ENCODE results near the gene CPNE6. TPM values are rescaled to one million over a fixed set of nuclear protein-coding genes. Genes with fewer than 3 reads are reported as not detected.

The CPNE6 gene
- total and polyA plus RNA-seq, 4 donors = 0.05 to 0.17 TPM; not detected in 2

DNA sequence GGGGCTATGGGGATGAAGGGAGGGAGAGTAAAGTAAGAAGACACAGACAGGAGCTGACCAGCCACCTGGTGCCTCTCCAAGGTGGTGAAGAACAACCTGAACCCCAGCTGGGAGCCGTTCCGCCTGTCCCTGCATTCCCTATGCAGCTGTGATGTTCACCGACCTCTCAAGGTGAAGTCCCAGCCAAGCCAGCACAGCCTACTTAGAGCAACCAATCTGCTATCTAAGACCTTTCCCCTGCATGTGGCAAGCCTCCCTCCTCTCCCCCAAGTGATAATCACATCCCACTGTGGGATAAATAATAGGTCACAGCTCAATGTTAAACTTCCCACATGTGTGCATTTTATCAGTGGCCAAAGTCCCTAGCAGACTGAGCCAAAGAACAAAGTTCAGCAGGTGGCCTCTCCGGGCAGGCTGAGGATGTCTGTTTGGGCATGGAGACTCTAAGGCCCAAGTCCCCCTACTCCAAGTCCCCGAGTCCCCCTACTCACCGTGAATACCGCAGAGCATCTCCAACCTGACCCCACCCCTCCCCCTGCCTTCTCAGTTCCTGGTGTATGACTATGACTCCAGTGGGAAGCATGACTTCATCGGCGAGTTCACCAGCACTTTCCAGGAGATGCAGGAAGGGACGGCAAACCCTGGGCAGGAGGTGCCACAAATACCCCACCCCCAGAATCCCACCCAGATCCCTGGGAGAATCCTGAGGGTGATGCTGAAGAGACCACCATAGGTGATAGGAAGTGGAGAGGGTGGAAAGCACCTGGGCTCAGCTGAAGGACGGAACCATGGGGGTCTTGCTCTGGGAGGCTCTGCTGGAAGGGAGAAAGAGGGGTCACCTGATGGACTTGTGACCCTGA lies 3.5 kb downstream of the CPNE6 start:
- H3K36me3 ChIP-seq (ENCODE audit: control insufficient read depth in 4 of 4, insufficient read depth in 3 of 4, low read depth in 1 of 4, low read length in 3 of 4) = no peaks in the 10 kb centered on the region

More for the DNA sequence above, 3.5 kb downstream of the CPNE6 start:
- 48% methylated on average over 11 of the region's 11 CpGs for WGBS
- H3K27ac ChIP-seq (ENCODE audit: low read depth in 1 of 2, low read length in 2 of 2) = peak overlapping the region; percentile 26 to 51
- no peak overlapping the region for H3K4me3 ChIP-seq (ENCODE audit: low read depth in 1 of 3, low read length in 3 of 3)
- H3K9ac ChIP-seq (ENCODE audit: low read depth in 1 of 2, low read length in 2 of 2) = no peak overlapping the region
- H3K4me1 ChIP-seq (ENCODE audit: control insufficient read depth in 4 of 4, insufficient read depth in 4 of 4, low read length in 3 of 4) = peaks cover 30 to 47% (median 39%) of the 10 kb centered on the region in 4 donors
- DNase-seq (ENCODE audit: low spot score) = no peak
- TF ChIP-seq SP1 (IDR thresholded peaks at IDR 0.05) (peak; percentile 96), CTCF (IDR thresholded peaks at IDR 0.05; ENCODE audit: low read depth, low read length, missing input control) (no peak), EGR1 (IDR thresholded peaks at IDR 0.05; ENCODE audit: low read depth in 2 of 2) (peak in 1 of 2 donors; percentile 43), FOXA1 (IDR thresholded peaks at IDR 0.05) (peak; percentile 41), TAF1 (conservative IDR thresholded peaks at IDR 0.05) (no peak), HNF4G (IDR thresholded peaks at IDR 0.05) (peak; percentile 99), GABPA (IDR thresholded peaks at IDR 0.05 in 1 of 2, conservative IDR thresholded peaks at IDR 0.05 in 1 of 2) (peak in 1 of 2 donors; percentile 69), MAX (IDR thresholded peaks at IDR 0.05) (peak; percentile 100), ZBTB33 (IDR thresholded peaks at IDR 0.05) (peak; percentile 86), RAD21 (IDR thresholded peaks at IDR 0.05) (peak in 1 of 2 donors; percentile 45), NR2F2 (IDR thresholded peaks at IDR 0.05) (peak; percentile 77), HNF4A (conservative IDR thresholded peaks at IDR 0.05) (peak; percentile 100), RXRA (IDR thresholded peaks at IDR 0.05) (peak; percentile 97 to 99), FOXA2 (IDR thresholded peaks at IDR 0.05) (peak; percentile 59), JUND (IDR thresholded peaks at IDR 0.05) (peak in 1 of 2 donors; percentile 89), YY1 (IDR thresholded peaks at IDR 0.05) (peak; percentile 77)
- TF ChIP-seq, protein P1, sequence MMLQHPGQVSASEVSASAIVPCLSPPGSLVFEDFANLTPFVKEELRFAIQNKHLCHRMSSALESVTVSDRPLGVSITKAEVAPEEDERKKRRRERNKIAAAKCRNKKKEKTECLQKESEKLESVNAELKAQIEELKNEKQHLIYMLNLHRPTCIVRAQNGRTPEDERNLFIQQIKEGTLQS (IDR thresholded peaks at IDR 0.05) = no peak
- TF ChIP-seq, protein P2, sequence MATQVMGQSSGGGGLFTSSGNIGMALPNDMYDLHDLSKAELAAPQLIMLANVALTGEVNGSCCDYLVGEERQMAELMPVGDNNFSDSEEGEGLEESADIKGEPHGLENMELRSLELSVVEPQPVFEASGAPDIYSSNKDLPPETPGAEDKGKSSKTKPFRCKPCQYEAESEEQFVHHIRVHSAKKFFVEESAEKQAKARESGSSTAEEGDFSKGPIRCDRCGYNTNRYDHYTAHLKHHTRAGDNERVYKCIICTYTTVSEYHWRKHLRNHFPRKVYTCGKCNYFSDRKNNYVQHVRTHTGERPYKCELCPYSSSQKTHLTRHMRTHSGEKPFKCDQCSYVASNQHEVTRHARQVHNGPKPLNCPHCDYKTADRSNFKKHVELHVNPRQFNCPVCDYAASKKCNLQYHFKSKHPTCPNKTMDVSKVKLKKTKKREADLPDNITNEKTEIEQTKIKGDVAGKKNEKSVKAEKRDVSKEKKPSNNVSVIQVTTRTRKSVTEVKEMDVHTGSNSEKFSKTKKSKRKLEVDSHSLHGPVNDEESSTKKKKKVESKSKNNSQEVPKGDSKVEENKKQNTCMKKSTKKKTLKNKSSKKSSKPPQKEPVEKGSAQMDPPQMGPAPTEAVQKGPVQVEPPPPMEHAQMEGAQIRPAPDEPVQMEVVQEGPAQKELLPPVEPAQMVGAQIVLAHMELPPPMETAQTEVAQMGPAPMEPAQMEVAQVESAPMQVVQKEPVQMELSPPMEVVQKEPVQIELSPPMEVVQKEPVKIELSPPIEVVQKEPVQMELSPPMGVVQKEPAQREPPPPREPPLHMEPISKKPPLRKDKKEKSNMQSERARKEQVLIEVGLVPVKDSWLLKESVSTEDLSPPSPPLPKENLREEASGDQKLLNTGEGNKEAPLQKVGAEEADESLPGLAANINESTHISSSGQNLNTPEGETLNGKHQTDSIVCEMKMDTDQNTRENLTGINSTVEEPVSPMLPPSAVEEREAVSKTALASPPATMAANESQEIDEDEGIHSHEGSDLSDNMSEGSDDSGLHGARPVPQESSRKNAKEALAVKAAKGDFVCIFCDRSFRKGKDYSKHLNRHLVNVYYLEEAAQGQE (IDR thresholded peaks at IDR 0.05) = peak; percentile 80
- H3K27me3 ChIP-seq (ENCODE audit: control insufficient read depth in 4 of 4, insufficient read depth in 4 of 4, low read length in 3 of 4) = no peaks in the 10 kb centered on the region
- no peaks in the 10 kb centered on the region for H3K9me3 ChIP-seq (ENCODE audit: control insufficient read depth in 4 of 4, low read length in 3 of 4)
